GM18858 (cell line): ENCODE measurements around the gene ATXN10.

ENCODE experiments used
- ATAC-seq: cut with Tn5 transposase; IDR thresholded peaks from one replicate; pipeline ENCODE4 v1.9.1; 2021; ENCODE audit not compliant: unreplicated experiment

ATXN10 gene

DNA sequence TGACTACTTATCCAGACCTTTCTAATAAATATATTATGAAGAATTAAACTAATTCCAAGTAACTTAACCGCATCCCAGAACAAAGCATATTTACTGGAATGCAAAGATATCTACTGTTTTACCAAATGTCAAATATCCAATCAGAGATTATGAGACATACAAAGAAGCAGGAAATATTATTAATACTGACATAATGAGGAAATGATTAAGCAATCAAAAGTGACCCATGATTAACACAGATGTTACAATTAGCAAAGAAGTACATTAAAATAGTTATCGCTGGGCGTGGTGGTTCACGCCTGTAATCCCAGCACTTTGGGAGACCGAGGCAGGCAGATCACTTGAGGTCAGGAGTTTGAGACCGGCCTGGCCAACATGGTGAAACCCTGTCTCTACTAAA is 200.1 kb downstream of the ATXN10 start:
- no peak for ATAC-seq

DNA sequence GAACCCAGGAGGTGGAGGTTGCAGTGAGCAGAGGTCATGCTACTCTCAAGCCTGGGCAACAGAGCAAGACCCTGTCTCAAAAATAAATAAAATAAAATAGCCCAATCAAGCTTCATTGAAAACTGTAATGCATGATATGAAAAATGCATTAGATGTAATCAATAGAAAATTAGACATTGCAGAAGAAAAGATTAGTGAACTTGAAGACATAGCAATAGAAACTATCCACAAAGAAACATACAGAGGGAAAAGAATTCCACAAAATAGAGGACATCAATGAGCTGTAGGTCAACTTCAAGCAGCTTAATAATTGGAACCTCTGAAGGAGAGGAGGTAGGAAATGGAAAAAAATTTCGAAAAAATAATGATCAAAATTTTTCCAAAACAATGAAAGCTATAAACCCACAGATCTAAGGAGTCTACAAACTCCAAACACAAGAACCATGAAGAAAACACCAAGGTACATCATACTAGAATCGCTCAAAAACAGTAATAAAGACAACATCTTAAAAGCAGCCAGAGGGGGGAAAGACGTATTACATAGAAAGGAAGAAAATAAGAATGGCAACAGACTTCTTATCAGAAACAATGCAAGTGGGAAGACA is 201.1 kb downstream of the ATXN10 start:
- ATAC-seq: no peak

DNA sequence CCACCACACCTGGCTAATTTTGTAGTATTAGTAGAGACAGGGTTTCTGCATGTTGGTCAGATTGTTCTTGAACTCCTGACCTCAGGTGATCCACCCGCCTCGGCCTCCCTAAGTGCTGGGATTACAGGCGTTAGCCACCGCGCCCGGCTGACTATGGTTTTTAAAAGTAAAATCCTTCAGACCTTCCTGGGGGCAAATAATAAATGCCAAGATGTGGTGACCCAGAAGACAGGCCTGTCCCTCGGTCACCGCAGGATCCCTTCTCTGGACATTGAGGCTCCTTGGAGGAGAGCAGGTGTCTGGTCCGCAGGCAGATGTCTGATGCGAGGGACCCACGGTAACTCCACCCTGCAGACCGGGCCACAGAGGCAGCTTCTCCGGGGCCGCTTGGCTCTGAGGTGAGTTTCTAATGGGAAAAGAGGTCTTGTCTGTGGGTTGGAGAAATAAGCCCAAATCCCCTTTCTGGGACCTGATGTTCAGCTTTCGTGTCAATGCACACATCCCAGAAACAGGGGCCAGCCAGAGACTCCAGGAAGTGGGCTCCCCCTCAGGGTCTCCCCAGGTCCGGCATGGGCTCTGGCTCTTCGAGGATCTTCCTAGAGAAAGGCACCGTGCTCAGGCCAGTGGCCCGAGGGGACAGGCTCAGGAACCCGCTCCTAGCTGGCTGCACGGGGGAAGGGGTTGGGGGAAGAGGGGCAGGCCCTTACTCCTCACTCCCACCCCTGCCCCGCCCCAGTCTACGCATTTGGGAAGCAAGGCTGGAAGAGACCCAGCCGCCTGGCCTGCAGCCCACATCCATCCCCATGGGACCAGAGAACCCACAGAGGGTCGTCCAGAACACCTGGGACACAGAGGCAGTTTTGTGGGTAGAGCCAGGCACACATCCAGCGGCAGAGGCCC is 204.8 kb downstream of the ATXN10 start:
- no peak for ATAC-seq

GRCh38 chr22:45877036-45877380 is 205.4 kb downstream of the ATXN10 start:
- no peak for ATAC-seq

GRCh38 chr22:45877651-45878050 is 206.0 kb downstream of the ATXN10 start:
- no peak for ATAC-seq

DNA sequence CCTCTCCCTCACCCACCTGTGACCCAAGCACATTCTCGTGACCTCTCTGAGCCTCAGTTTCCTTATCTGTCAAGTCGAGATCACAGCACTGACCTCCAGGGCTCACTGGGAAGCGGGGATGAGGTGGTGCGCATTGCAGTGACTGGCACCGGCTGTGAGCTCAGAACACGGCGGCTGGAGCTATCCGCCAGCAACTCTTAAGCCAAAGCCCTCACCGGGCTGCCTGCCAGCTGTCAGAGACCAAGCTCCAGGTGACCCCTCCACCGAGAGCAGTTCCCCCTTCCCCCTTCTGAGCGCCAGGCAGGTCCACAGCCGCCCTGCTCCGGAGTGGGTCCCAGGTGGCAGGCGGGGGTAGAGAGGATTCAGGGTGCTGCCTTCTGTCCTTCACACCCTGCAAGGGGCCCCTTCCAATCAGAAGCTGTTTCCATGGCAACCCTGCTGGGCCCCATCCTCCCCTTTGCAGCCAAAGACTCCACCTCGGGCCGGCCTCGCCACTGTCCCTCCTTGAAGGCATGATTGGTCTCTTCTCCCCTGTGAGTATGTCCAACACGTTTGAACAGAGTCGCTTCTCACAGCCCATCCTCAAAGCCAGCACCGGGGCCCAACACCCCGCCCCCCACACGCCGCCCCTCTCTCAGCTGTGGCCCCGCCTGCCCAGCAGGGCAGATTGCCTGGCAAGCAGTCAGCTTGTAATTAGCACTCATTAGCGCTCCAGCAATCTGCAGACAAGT is 206.6 kb downstream of the ATXN10 start:
- ATAC-seq: no peak

- no peak for ATAC-seq
These were observed 207.4 kb downstream of the ATXN10 start for GRCh38 chr22:45878901-45879551.

- ATAC-seq: no peak
These were observed 207.9 kb downstream of the ATXN10 start for GRCh38 chr22:45879552-45879949.

DNA sequence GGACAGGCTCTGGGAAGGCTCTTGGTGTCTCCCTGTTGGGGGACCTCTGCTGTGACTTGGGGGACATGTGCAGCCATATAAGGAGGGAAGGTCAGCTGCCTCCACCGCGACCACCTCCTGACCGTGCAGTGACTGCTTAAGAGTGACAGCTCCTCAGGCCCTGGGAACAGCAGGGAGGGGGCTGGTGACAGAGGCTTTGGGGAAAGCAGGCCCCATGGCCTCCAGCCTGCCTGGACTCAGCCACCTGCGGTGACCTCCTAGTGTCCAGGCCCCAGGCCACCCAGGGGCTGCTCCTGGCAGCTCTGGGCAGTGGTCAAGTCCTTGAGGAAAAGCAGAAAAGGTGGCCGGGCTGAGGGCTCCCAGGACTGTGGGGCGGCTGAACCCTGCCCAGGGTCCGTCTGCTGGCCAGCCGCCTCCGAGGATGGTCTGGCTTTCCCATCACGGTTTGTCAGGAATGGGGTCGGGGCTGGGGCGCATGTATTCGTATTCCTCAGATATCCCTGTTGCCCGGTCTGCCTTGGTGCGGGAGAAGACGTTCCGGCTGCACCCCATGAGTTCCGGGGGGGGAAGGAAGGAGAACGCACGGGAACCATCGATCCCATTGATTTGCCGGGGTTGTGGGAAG is 208.6 kb downstream of the ATXN10 start:
- no peak for ATAC-seq

DNA sequence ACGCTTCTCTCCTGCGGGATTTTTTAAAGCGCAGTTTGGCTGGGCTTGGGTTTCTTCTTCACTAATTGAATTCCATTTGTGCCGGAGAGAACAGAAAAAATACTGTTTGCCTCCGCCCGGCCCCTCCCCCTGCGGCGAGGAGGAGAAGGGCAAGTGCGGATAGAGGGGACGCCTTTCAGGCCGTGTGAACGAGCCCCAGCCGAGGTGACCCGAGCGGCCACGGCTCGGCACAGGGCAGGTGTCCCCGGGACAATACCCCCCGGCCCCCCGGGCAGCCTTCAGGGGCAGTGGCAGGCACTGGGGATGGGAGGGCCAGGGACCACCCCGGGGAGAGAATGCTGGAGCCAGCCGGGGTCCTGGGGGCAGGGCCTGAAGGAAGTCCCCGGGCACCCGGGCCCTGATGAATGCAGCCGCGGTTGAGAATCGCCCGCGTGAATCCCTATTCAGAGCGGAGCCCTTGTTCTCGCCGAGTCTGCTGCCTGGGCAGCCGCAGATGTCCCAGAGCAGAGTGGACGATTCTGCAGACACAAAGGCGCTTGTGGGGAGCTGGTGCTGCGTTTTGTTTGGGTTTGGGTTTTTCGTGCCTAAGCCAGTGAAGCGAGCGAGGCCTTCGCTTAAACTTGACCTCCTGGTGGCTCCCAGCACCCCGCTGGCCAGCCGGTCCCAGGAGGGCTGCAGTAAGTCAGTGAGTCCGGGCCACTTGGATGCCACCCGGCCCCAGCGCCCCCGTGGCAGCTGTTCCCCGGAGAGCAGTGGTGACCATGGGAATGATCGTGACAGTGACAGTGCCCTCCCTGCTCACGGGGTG is 209.3 kb downstream of the ATXN10 start:
- ATAC-seq: no peak

DNA sequence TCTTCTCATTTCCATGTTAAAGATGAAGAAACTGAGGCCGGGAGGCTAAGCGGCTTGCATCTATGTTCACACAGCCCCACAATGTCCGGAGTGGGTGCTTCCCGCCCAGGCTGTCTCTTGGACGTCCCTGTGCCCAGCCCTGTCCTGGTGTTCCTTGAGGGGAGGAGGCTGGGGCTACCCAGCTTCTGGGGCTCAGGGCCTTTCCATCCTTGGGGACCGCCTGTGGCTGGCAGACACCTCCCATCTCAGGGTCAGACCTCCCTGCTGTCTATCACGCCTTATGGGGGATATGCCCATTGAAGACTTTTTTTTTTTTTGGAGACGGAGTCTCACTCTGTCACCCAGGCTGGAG is 209.9 kb downstream of the ATXN10 start:
- ATAC-seq: no peak

- no peak for ATAC-seq
These were observed 211.5 kb downstream of the ATXN10 start for GRCh38 chr22:45882881-45883810.

DNA sequence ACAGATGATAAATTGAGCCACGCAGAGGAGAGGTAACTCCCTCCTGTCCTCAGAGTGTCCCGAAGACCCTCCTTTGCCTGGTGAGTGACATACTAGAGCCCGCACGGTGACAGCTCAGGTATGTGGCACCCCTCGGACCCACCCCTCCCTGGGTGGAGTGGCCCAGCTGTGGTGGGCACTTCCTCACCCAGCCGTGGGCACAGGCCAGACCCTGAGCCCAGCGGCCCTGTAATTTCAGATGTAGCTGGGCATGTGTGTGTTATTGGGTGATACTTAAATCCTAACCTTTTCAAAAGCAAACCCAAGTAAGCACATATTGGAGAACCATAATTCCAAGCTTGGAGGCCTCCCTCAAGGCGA is 212.2 kb downstream of the ATXN10 start:
- no peak for ATAC-seq

- no peak for ATAC-seq
These were observed 212.8 kb downstream of the ATXN10 start for GRCh38 chr22:45884201-45885062.

DNA sequence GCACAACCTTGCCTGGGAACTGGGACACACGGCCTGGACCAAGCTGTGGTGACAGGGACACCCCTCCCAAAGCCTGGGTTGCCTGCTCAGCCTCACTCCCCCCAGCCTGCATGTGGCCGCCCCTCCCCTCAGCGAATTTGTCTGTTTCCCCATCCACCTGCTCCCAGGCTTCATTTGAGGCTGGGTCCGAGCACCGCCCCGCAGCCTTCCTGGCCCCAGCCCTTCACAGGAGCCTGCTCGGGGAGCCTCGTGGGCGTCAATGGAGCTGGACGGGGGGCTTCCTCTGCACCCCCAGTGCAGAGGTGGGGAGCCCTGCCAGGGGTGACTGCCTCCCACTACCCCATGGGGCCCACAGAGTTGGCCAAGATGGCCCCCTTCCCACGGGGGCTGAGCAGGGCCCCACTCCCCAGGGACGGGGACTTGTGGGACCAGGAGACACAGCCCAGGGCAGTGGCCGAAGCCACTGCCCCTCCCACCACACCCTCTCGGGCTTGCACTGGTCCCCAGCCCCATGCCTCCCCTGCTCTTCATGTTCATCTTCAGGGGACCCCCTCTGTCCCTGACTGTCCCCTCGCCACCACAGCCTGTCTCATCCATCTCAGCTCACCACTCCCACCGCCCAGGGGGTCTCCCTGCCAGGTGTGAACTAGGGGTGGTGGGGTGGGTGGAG is 213.7 kb downstream of the ATXN10 start:
- no peak for ATAC-seq

DNA sequence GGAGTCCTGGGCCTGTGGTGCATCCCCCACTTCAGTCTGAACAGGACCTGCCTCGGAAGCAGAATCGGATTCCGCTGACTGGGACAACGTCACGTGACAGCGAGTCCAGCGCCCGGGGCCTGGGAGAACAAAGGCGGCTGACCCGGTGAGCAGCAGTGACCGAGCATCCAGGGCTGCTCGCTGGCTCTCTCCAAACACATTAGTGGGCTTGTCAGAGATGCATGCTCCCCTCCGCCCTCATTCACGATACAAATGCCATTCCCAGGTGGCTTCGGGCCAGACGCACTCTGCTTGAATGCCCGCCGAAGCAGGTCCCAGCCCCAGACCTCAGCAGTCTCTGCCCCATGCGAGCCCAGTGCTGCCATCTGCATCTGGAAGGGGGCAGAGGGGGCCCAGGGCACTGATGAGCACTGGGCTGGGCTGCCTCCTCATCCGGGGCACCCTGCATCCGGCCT is 214.3 kb downstream of the ATXN10 start:
- ATAC-seq: no peak

DNA sequence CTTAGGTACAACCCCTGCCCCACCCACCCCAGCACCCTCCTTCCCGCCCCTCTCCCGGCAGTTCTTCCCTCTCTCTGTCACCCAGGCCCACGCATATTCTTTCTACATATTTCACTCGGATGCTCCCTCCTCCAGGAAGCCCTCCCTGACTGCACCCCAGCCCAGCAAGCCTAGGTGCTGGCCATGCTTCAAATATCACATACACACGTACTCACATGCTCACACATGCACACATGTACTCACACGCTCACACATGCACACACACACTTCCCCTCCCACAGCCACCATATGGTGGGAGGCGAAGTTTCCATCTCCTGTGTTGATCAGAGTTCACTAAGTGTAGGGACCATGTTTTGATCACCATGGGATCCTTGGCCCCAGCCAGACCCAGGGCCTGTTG is 214.9 kb downstream of the ATXN10 start:
- ATAC-seq: no peak
